CD14-positive monocyte (primary cell): ENCODE results near the gene SGTB. TPM values are rescaled to one million over a fixed set of nuclear protein-coding genes. Genes with fewer than 3 reads are reported as not detected.
A peak's percentile ranks its signal among the peaks of the same experiment; 100 is the strongest.

Experiments used
- DNase-seq, 3 donors: peaks; one replicate each; pipeline ENCODE4 v3.0.0-alpha.2; 2011 to 2022
- H2AFZ ChIP-seq: 2 replicates; pipeline ENCODE4 v1.6.0; 2012; ENCODE audit warnings: mild to moderate bottlenecking, low read depth, low read length, inconsistent platforms; ENCODE audit not compliant: insufficient read depth, poor library complexity, severe bottlenecking
- H3K27ac ChIP-seq, 2 donors: 1 replicate in 1 of 2; 2 replicates in 1 of 2; pipeline ENCODE4 v1.5.1; 2012 to 2013; ENCODE audit warnings: low read length in 2 of 2, control low read depth in 1 of 2, inconsistent platforms in 1 of 2, low read depth in 1 of 2, mild to moderate bottlenecking in 1 of 2
- H3K27me3 ChIP-seq, 2 donors: one replicate each; pipeline versions ENCODE4 v1.6.0 to v1.6.1; 2011 to 2013; ENCODE audit warnings: low read length in 2 of 2; ENCODE audit not compliant: control insufficient read depth in 2 of 2, insufficient read depth in 2 of 2
- H3K36me3 ChIP-seq, 2 donors: replicated peaks in 1 of 2; 1 replicate in 1 of 2; 2 replicates in 1 of 2; pipeline versions ENCODE4 v1.5.1 to v1.6.1; 2012 to 2013; ENCODE audit warnings: low read length in 2 of 2, control low read depth in 1 of 2, inconsistent platforms in 1 of 2, mild to moderate bottlenecking in 1 of 2; ENCODE audit not compliant: insufficient read depth in 2 of 2, control insufficient read depth in 1 of 2
- H3K4me1 ChIP-seq, 2 donors: 1 replicate in 1 of 2; 2 replicates in 1 of 2; pipeline versions ENCODE4 v1.5.1 to v1.6.1; 2012 to 2013; ENCODE audit warnings: low read length in 2 of 2, control low read depth in 1 of 2, inconsistent platforms in 1 of 2, mild to moderate bottlenecking in 1 of 2, moderate library complexity in 1 of 2; ENCODE audit not compliant: insufficient read depth in 2 of 2, control insufficient read depth in 1 of 2
- H3K4me2 ChIP-seq: replicated peaks from 2 replicates; pipeline ENCODE3; 2012; ENCODE audit warnings: low read length, moderate library complexity, mild to moderate bottlenecking; ENCODE audit not compliant: poor library complexity, severe bottlenecking; ENCODE audit errors: extremely low read depth
- H3K4me3 ChIP-seq, 3 experiments: fragments of 200-600 bp in 1 of 3; sonication (generic) in 1 of 3; replicated peaks in 1 of 3; 1 replicate in 2 of 3; 2 replicates in 1 of 3; pipeline ENCODE4 v1.5.1; 2011 to 2013; ENCODE audit warnings: low read length in 3 of 3, mild to moderate bottlenecking in 3 of 3, control low read depth in 2 of 3, low read depth in 2 of 3, inconsistent platforms in 1 of 3, moderate library complexity in 1 of 3
- H3K79me2 ChIP-seq: 2 replicates; pipeline ENCODE4 v1.6.0; 2012; ENCODE audit warnings: mild to moderate bottlenecking, control low read depth, inconsistent platforms, low read length, moderate library complexity; ENCODE audit not compliant: insufficient read depth
- H3K9ac ChIP-seq: 2 replicates; pipeline ENCODE4 v1.6.0; 2017; ENCODE audit warnings: low read length, mild to moderate bottlenecking; ENCODE audit not compliant: insufficient read depth, poor library complexity, severe bottlenecking
- H3K9me3 ChIP-seq, 2 donors: replicated peaks in 1 of 2; 1 replicate in 1 of 2; 2 replicates in 1 of 2; pipeline versions ENCODE4 v1.5.1 to v1.6.1; 2012 to 2013; ENCODE audit warnings: low read length in 2 of 2, control low read depth in 1 of 2; ENCODE audit not compliant: control insufficient read depth in 1 of 2, insufficient read depth in 1 of 2
- H4K20me1 ChIP-seq: 2 replicates; pipeline ENCODE4 v1.6.0; 2012; ENCODE audit warnings: mild to moderate bottlenecking, low read length, control low read depth, moderate library complexity; ENCODE audit not compliant: insufficient read depth
- H3K27ac Mint-ChIP-seq, 7 donors: one replicate each; pipeline ENCODE4 v1.8.0; 2020; ENCODE audit warnings: mild to moderate bottlenecking in 7 of 7, mixed read lengths in 7 of 7, moderate library complexity in 6 of 7, inconsistent platforms in 2 of 7
- H3K27me3 Mint-ChIP-seq, 3 donors: one replicate each; pipeline ENCODE4 v1.8.0; 2021 to 2022; ENCODE audit warnings: low read depth in 3 of 3, mild to moderate bottlenecking in 3 of 3, mixed read lengths in 3 of 3, moderate library complexity in 3 of 3, inconsistent platforms in 1 of 3
- H3K36me3 Mint-ChIP-seq, 2 donors: one replicate each; pipeline ENCODE4 v1.8.0; 2020; ENCODE audit warnings: mixed read lengths in 2 of 2, inconsistent platforms in 1 of 2, mild to moderate bottlenecking in 1 of 2
- H3K4me1 Mint-ChIP-seq: one replicate; pipeline ENCODE4 v1.8.0; 2020; ENCODE audit warnings: mild to moderate bottlenecking, mixed read lengths
- H3K4me3 Mint-ChIP-seq, 2 donors: one replicate each; pipeline ENCODE4 v1.8.0; 2020; ENCODE audit warnings: mild to moderate bottlenecking in 2 of 2, mixed read lengths in 2 of 2, moderate library complexity in 1 of 2
- H3K9me3 Mint-ChIP-seq, 7 donors: one replicate each; pipeline ENCODE4 v1.8.0; 2020 to 2022; ENCODE audit warnings: mixed read lengths in 7 of 7, mild to moderate bottlenecking in 6 of 7, moderate library complexity in 6 of 7, inconsistent platforms in 2 of 7
- WGBS: methylation state at CpG from one replicate; pipeline ENCODE4 v1.1.5; 2013; ENCODE audit warnings: missing lambda C conversion rate; ENCODE audit not compliant: insufficient coverage; 5-methylcytosine and 5-hydroxymethylcytosine counted together
- intact Hi-C, 2 donors: fragments of 100-400 bp; cut with micrococcal nuclease; formaldehyde crosslinking; loops; one replicate each; pipeline versions ENCODE4 v1.15.0 to v1.15.1; 2023
- polyA plus RNA-seq, 3 donors: library from polyadenylated mRNA; depleted of rRNA in 1 of 3; unstranded in 2 of 3; stranded (reverse) in 1 of 3; fragments of 300-500 nt in 2 of 3; fragments of >200 nt in 1 of 3; fragmentation: Illumina TruSeq in 2 of 3; gene quantifications; 1 replicate in 2 of 3; 2 replicates in 1 of 3; pipeline ENCODE4 v1.2.3, GENCODE V29; 2012 to 2021
- TF ChIP-seq, protein P1 (sequence below): fragments of 200-600 bp; IDR thresholded peaks from one replicate; pipeline ENCODE4 v1.8.0; 2022; ENCODE audit warnings: antibody characterized with exemption, mild to moderate bottlenecking

SGTB gene
- polyA plus RNA-seq, 3 donors = 7.4 to 16.5 (median 7.6) TPM

DNA sequence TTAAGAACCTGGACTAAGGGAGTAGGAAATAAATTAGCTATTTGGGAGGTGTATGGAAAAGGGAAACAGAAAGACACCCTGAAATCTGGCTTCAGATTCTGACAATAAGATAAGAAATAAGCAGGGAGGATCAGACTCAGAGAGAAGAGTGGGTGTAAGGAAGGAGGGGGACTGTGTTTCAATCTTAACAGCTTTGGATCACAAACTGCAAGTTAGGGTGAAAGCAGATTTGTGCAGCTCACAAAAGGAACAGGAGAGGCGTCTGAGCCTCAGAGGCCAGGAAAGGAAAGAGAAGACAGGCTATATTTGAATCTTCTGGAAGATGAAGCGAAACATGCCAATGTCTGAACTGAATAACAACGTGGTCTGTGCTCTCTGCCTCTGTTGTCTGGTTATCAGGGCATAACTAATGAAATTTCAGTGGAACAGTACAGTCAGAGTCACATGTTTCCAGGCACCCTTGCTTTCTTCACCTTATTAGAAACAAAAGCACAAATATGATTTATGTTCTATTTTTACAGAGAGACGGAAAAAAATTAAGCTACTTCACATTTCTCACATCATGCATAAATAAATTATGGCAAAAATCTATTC is 26.6 kb downstream of the SGTB start:
- TF ChIP-seq, protein P1, sequence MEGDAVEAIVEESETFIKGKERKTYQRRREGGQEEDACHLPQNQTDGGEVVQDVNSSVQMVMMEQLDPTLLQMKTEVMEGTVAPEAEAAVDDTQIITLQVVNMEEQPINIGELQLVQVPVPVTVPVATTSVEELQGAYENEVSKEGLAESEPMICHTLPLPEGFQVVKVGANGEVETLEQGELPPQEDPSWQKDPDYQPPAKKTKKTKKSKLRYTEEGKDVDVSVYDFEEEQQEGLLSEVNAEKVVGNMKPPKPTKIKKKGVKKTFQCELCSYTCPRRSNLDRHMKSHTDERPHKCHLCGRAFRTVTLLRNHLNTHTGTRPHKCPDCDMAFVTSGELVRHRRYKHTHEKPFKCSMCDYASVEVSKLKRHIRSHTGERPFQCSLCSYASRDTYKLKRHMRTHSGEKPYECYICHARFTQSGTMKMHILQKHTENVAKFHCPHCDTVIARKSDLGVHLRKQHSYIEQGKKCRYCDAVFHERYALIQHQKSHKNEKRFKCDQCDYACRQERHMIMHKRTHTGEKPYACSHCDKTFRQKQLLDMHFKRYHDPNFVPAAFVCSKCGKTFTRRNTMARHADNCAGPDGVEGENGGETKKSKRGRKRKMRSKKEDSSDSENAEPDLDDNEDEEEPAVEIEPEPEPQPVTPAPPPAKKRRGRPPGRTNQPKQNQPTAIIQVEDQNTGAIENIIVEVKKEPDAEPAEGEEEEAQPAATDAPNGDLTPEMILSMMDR = no peak
- DNase-seq = no peak
- Histone ChIP-seq H3K9ac (no peak overlapping the region), H3K4me3 (no peak overlapping the region), H2AFZ (no peak overlapping the region), H3K79me2 (no peaks in the 10 kb centered on the region), H3K4me1 (no peaks in the 10 kb centered on the region), H3K4me2 (no peak overlapping the region), H3K9me3 (no peaks in the 10 kb centered on the region), H3K27ac (no peak overlapping the region), H3K27me3 (no peaks in the 10 kb centered on the region), H3K36me3 (peaks cover 53 to 86% of the 10 kb centered on the region in 2 donors), H4K20me1 (peaks cover 7% of the 10 kb centered on the region)
- peaks cover 0 to 3% (median 0%) of the 10 kb centered on the region in 7 donors for H3K9me3 Mint-ChIP-seq
- WGBS = 93% methylated on average over 3 of the region's 4 CpGs
- H3K4me1 Mint-ChIP-seq = no peaks in the 10 kb centered on the region
- H3K27ac Mint-ChIP-seq = no peak overlapping the region
- peaks cover 38 to 50% of the 10 kb centered on the region in 2 donors for H3K36me3 Mint-ChIP-seq
- H3K4me3 Mint-ChIP-seq = no peak overlapping the region
- H3K27me3 Mint-ChIP-seq = no peaks in the 10 kb centered on the region
- intact Hi-C loops = no loop called here

GRCh38 chr5:65693121-65693520 is 28.8 kb downstream of the SGTB start:
- intact Hi-C loops = no loop called here
- Mint-ChIP-seq H3K9me3 (peaks cover 0 to 3% (median 0%) of the 10 kb centered on the region in 7 donors), H3K27ac (peak overlapping the region in 3 of 7 donors; percentile 5 to 59 (median 56)), H3K27me3 (no peaks in the 10 kb centered on the region), H3K4me3 (no peak overlapping the region), H3K36me3 (peaks cover 37 to 46% of the 10 kb centered on the region in 2 donors), H3K4me1 (no peaks in the 10 kb centered on the region)
- WGBS = 95% methylated on average over 2 of the region's 2 CpGs
- DNase-seq = no peak
- no peak overlapping the region for H3K27ac ChIP-seq
- no peaks in the 10 kb centered on the region for H3K27me3 ChIP-seq
- no peak overlapping the region for H3K9ac ChIP-seq
- H3K9me3 ChIP-seq = no peaks in the 10 kb centered on the region
- H4K20me1 ChIP-seq = peaks cover 7% of the 10 kb centered on the region
- H3K79me2 ChIP-seq = no peaks in the 10 kb centered on the region
- H3K4me3 ChIP-seq = no peak overlapping the region
- no peak overlapping the region for H3K4me2 ChIP-seq
- peaks cover 53 to 85% of the 10 kb centered on the region in 2 donors for H3K36me3 ChIP-seq
- TF ChIP-seq, protein P1 = no peak
- no peaks in the 10 kb centered on the region for H3K4me1 ChIP-seq
- no peak overlapping the region for H2AFZ ChIP-seq
